ENCODE results near the gene RNF207.

Gene RNF207

DNA sequence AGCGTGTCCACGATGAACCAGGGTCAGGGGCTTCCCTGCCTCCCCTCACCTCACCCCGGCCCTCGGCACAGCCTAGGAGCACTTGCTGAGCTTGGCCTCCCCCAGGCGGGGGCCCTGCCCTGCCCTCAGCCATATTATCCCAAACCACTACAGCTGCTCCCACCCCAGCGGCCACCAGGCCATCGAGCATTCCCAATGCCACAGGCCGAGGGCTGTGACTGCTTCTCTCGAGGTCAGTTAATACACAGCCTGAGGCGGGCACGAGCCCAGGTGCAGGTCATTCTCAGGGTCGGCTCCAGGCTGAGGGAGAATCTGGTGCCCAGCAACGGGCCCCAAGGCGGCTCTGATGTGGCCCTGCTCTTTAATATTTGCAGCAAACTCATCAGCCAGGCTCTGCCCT lies 63.4 kb downstream of the RNF207 start:
- Mint-ChIP-seq H3K27ac (no peak overlapping the region), H3K9me3 (no peaks in the 10 kb centered on the region), H3K36me3 (ENCODE audit: low read depth) (no peaks in the 10 kb centered on the region), H3K27me3 (no peaks in the 10 kb centered on the region), H3K4me1 (ENCODE audit: low read depth) (no peaks in the 10 kb centered on the region), H3K4me3 (no peak overlapping the region)

DNA sequence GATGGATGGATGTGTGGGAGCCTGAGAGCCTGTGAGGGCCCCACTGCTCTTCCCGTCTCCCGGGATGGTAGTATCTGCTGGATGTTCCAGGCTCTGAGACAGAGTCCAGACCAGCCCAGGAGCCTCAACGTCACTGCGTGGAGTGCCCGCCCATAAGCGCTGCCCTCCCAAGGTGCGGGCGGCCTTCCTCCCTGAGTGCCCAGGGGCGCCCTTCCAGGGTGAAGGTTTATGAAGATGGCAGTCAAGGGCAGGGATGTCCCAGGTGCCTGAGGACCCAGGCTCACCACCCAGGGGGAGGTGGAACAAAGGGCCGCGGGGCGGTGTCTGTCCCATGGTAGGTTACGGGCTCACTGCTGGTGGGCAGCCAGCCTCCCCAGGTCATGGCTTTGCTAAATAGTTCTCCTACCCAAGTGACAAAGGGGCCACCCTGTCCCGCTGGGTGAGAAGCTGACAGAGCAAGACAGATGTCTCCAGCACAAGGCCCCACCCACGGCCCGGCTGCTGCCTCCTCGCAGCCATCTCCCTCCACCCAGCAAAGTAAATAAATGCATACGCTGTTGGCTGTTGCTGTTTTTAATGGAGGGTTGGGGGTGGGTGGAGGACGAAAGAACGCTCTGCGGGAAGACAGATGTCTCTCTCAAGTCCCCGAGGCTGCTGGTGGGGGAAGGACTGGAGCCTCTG lies 63.9 kb downstream of the RNF207 start:
- no peaks in the 10 kb centered on the region for H3K4me1 Mint-ChIP-seq (ENCODE audit: low read depth)
- H3K9me3 Mint-ChIP-seq, result no peaks in the 10 kb centered on the region
- H3K27ac Mint-ChIP-seq, result no peak overlapping the region
- no peak overlapping the region for H3K4me3 Mint-ChIP-seq
- H3K36me3 Mint-ChIP-seq (ENCODE audit: low read depth), result no peaks in the 10 kb centered on the region
- H3K27me3 Mint-ChIP-seq, result no peaks in the 10 kb centered on the region

DNA sequence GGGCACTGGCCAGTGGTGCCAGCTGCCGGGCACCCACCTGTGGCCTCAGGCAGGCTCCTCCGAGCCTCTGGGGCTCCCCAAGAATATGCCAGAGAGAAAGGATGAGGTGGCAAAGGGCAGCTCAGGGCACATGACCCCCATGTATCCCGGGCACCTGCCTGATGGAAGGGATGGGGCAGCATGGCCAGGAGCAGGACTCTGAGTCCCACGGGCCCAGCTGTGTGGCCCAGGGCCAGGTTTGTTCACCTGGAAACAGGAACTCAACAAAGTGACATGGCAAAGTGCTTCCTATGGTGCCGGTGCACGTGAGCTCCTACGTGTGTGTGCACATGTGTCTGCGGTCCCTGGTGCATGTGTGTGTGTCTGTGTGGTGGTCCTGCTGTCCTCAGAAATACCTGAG lies 64.5 kb downstream of the RNF207 start:
- Mint-ChIP-seq H3K4me1 (ENCODE audit: low read depth) (no peaks in the 10 kb centered on the region), H3K27me3 (no peaks in the 10 kb centered on the region), H3K27ac (no peak overlapping the region), H3K9me3 (no peaks in the 10 kb centered on the region), H3K4me3 (no peak overlapping the region), H3K36me3 (ENCODE audit: low read depth) (no peaks in the 10 kb centered on the region)

All from stimulated activated naive CD8-positive, alpha-beta T cell treated with anti-CD3 and anti-CD28 coated beads, Interleukin-15, Interleukin-2, amounts not matched to agents 100 ng/mL and 50 ng/mL, for 24 hours (primary cell).